Measurements from ENCODE around the gene ACSF3. TPM values are rescaled to one million over a fixed set of nuclear protein-coding genes. Genes with fewer than 3 reads are reported as not detected.
"Not testable (repeated sequence)": the region's sequence is repeated elsewhere in the genome, so short reads cannot be mapped to it uniquely, and the experiment has no call there.

Gene ACSF3
- polyA plus RNA-seq, 12 donors: 12.6 to 31.8 (median 15.3) TPM; not detected in 1

DNA sequence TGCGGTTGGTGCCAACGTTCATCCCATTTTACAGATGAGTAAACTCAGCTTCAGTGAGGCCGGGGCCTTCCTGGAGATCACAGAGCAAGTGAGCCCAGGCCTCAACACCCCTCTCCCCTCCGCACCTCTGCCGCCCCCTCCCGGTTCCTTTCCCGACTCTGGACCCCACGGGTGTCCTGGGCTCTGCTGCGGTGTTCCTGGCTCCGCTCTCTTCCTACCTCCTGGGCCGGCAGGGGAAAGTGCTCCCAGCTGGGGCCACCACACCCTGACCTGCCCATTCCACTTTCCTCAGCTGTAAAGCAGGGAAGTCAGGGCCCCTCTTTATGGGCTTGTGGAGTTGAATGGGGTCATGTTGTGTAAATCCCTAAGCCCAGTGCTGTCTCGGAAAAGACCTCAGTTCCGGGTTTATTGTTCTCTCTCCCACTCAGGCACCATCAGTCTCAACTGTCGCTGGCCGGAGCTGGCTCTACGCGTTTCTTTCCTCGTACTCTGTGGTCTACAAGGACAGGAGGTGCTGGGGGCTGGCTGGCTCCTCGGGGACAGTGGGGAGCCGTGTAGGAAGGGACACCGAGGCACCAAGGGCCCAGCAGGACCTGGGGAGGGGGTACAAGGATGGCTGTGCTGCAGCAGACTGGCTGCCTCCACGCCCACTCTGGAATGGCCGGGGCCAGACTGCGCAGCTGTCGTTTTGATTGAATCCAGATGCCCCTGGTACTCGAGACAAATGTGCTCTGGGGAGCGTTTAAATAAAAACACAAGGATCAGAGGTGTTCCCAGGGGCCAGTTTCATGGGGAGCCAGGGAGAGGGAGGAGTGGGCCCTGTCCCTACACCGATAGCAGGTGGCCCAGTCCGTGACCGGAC, 21.7 kb upstream of the ACSF3 start:
- DNase-seq: peak; percentile 42

DNA sequence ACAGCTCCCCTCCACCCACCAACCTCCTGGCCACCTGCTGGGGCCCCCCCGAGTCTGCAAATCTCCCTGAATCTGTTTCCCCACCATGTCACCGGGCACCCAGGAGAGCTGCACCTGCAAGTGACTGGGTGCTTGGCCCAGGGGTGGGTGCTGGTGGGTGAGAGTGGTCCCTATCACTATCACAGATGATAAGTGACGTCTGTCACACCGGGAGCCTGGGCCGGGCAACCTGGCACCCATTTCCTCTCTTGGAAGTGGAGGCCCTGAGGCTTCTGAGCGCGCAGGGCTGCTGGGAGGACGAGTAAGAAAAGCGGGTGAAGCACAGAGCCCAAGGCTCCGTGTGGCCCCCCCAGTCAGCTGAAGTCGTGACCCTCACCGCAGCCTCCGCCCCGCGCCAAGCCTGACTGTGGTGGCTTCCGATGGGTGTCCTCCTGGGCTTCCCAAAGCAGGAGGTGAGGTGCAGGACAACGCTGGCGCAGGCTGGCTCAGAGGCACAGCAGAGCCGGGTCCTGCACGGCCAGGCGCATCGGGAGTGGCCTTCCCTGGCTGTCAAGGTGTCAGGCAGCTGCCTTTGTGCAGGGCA, 21.0 kb upstream of the ACSF3 start:
- no peak for DNase-seq

GRCh38 chr16:89073346-89074071, 20.1 kb upstream of the ACSF3 start:
- no peak for DNase-seq

- DNase-seq: not testable (repeated sequence)
Measured at GRCh38 chr16:89074072-89074674, 19.5 kb upstream of the ACSF3 start.

- DNase-seq: no peak
Measured at GRCh38 chr16:89074803-89075688, 18.6 kb upstream of the ACSF3 start.

DNA sequence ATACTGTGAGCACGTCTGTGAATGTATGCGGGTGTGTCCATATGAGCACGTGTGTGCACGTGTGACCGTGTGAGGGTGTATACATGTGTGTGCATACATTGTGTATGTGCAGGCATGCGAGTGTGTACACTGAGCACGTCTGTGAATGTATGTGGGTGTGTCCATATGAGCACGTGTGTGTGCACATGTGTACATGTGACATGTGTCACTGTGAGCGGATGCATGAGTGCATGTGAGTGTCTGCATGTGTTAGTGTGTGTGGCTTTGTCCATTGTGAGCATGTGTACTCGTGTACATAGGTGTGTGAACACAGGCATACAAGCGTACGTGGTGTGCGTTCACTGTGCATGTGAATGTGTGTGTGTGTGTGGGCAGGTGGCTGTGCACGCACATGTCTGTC, 17.5 kb upstream of the ACSF3 start:
- DNase-seq: no peak

DNA sequence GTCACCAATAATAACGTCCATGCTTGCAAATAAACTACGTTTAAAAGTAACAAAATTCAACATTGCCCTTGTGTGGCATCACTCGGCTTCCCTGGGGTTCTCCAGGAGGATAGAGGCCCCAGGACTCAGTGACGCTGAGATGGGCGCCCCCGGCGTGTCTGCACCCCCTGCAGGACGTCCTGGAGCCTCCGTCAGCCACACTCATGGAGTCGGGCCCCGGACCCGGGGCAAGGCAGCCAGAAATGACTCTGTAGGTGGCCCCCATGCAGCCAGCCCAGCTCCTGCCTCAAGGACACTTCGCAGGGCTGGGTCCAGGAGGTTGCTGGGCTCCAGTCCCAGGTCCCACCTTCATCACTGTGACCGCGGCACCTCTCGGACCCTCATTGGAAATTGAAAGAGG, 16.6 kb upstream of the ACSF3 start:
- no peak for DNase-seq

DNA sequence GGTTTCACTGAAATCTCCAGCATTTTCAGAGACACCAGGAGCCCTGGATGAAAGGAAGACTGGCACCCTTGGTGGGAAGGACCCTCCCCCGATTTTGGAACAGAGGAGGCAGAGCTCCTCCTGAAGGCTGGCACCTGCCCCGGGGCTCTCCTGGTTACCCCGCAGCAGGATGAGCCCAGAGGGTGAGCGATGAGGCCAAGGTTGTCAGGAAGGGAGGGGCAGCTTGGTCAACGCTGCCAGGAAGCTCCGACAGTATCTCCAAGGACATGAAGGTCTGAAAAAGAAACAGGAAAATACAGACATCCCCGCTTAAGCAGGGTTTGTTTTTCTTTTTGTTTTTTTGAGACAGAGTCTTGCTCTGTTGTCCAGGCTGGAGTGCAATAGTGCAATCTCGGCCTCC, 15.5 kb upstream of the ACSF3 start:
- DNase-seq: no peak

GRCh38 chr16:89079434-89079980, 14.1 kb upstream of the ACSF3 start:
- DNase-seq: no peak

DNA sequence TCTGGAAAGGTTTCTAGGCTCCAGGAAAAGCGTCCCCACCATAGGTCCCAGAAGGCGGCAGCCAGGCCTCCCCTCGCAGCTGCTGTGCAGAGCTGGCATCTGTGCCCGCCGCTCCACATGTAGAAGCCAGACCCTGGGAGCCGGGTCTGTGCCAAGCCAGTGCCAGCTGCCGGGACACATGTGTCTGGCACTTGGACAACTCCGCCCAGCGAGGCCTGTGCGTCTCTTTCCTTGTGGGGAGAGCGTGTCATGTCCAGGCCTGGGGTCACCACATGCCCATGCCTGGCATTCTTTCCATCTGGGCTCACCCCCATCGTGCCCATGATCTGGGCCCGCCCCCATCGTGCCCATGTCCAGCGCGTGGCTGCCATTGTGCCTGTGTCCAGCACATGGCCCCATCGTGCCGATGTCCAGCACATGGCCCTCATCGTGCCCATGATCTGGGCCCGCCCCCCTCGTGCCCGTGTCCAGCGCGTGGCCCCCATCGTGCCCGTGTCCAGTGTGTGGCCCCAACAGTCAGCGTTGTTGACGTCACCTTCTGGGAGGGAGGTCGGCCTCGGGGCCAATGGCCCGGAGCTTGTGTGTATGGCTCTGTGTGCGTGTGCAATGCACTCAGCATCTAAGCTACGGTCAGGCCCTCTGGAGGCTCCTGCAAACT, 13.3 kb upstream of the ACSF3 start:
- peak; percentile 41 for DNase-seq

DNA sequence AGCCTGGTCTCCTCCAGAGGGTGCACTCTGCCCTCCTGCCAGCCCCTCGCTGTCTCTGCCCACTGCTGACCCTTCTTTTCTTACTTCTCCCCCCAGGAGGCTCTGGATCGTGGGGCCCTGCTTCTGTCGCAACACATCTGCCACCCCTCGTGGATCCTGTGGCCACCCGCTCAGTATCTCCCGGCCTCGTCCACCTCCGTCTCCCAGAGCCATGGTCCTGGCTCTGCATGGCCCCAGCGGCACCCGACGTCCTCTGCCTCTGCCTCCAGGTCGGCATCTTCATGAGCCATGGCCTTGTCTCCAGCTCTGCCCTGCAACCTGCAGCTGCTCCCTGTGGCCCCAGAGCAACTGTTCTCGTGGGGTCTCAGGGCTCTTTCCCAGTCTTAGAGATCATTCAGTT, 12.1 kb upstream of the ACSF3 start:
- no peak for DNase-seq

- DNase-seq: no peak
Measured at GRCh38 chr16:89084411-89084810, 9.2 kb upstream of the ACSF3 start.

DNA sequence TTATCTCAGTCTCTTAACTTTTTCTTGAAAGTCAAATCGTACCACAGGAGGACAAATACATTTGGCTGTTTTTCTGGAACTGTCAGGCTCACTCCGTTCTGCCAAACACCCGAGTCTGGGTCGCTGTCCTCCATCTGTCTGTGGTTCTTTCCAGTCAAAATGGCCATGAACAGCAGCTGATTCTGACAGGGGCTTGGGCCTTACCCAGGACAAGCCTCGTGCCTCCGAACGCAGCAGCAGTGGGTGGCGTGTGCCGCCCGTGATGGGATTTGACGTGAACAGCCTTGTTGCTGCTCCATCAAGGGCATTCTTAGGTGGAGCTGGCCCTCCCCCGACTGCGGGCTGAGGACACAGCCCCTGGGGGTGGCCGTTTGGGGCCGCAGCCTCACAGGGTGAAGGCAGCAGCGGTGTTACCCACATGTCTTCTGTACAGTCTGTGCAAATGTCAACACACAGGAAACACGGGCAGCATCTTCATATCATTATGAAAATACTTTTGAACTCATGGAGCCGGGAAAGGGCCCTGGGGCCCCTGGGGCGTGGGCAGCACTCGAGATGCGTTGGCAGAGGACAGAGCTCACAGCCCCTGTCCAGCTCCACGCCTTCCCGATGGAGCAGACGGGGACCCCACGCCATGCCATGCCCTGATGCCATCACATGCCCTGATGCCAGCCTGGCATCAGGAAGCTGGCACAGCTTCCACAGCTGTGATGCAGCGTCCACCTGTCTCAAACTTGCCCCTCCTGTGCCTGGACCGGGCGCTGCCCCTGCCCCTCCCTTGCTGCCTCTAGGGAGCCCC, 8.6 kb upstream of the ACSF3 start:
- DNase-seq: no peak

- DNase-seq: no peak
Measured at GRCh38 chr16:89085755-89086154, 7.9 kb upstream of the ACSF3 start.

DNA sequence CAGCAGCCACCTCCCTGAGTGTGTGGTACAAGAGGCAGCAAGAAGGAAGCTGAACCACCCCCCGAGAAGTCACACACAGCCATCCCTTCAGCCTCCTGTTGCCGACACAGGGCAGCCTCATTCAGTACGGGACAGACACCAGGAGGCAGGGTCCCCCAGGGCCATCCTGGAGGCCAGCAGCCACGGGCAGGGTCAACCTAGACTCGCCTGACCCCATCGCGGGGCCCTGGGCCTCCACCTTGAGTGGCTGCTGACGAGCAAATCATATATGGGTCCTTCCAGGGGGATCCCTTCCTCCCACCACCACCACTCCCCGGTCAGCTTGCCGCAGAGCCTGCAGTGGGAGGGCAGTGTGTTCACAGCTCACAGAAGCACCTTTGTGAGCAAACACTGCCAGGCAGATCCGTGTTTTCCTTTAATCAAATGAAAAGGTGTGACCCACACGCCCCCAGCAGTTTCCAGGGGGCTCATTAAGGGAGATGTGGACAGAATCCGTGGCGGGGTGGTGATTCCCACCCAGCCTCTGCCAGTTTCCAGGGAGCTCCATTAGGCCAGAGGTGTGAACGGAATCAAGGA, 5.6 kb upstream of the ACSF3 start:
- no peak for DNase-seq

DNA sequence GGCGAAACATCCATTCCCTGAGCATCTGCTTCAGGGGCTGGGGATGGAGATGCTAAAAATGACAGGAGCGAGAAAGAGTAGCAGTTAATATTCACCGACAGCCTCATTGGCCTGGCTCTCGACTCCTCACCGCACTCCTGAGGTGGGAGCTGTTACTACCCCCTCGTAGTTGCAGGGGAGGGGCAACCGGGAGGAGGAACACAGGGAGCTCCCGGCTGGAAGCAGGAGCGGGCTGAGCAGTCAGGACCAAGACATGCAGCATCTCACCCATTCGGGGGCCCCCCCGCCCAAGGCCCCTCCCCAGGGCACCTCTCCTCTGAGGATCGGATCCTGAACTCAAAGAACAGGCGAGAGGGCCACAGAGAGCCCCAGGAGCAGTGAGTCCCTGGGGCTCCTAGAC, 4.5 kb upstream of the ACSF3 start:
- no peak for DNase-seq

GRCh38 chr16:89090182-89090630, 3.4 kb upstream of the ACSF3 start:
- DNase-seq: no peak

GRCh38 chr16:89090669-89091426, 2.8 kb upstream of the ACSF3 start:
- no peak for DNase-seq

Measured in muscle of arm (tissue), 12 donors.